Lower lobe of right lung (tissue), 2 donors: ENCODE data around the gene SLC24A3. TPM values are rescaled to one million over a fixed set of nuclear protein-coding genes. Genes with fewer than 3 reads are reported as not detected.

Experiments used
- ATAC-seq, 2 donors: fragments of 200-7000 bp; cut with Tn5 transposase; one replicate each; pipeline ENCODE4 v1.9.1; 2020 to 2022; ENCODE audit warnings: mild to moderate bottlenecking in 2 of 2, moderate library complexity in 2 of 2
- DNase-seq: peaks from one replicate; pipeline ENCODE4 v3.0.0-alpha.2; 2020
- H3K27ac ChIP-seq: fragments of 200-600 bp; one replicate; pipeline ENCODE4 v1.8.0; 2022
- H3K27me3 ChIP-seq: fragments of 200-600 bp; one replicate; pipeline ENCODE4 v1.8.0; 2022; ENCODE audit warnings: low read depth
- H3K36me3 ChIP-seq: fragments of 200-600 bp; one replicate; pipeline ENCODE4 v1.8.0; 2022; ENCODE audit warnings: mild to moderate bottlenecking
- H3K4me1 ChIP-seq: fragments of 200-600 bp; one replicate; pipeline ENCODE4 v1.8.0; 2022
- H3K4me3 ChIP-seq: fragments of 200-600 bp; one replicate; pipeline ENCODE4 v1.8.0; 2022; ENCODE audit warnings: mild to moderate bottlenecking
- H3K9me3 ChIP-seq: fragments of 200-600 bp; one replicate; pipeline ENCODE4 v1.8.0; 2022
- intact Hi-C: fragments of 100-400 bp; cut with DNase I; formaldehyde crosslinking; loops from one replicate; pipeline ENCODE4 v1.11.0; 2022
- total RNA-seq: library from RNA; stranded (reverse); fragmentation: NEBNext Ultra II Directional; extraction: Animal tissue kit (Norgen Biotek cat#: 25700); gene quantifications from one replicate; pipeline ENCODE4 v1.2.1, GENCODE V29; 2021
- TF ChIP-seq, protein P1 (sequence below): fragments of 200-600 bp; IDR thresholded peaks from one replicate; pipeline ENCODE4 v1.8.0; 2022; ENCODE audit warnings: antibody characterized with exemption, mild to moderate bottlenecking
- donor health status: DM: no; HTN: yes; CAD: no; lungs with severe emphysema.

SLC24A3 gene
- total RNA-seq, 1 donor from 2014 or later = 7.9 TPM

DNA sequence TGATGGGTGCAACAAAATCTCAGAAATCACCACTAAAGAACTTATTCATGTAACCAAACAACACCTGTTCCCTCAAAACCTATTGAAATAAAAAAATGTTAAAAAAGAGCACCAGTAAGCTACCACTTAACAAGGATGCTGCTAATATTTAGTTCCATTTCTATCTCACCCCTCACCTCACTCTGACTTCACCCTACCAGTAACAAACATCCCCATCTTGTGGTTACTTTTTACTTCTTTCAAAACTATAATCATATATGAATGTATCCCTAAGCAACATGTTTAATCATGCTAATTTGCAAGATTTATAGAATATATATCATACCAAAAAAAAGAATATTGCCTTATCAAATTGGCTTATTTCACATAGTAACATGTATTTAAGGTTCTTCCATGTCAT, 27.4 kb upstream of the SLC24A3 start:
- TF ChIP-seq, protein P1, sequence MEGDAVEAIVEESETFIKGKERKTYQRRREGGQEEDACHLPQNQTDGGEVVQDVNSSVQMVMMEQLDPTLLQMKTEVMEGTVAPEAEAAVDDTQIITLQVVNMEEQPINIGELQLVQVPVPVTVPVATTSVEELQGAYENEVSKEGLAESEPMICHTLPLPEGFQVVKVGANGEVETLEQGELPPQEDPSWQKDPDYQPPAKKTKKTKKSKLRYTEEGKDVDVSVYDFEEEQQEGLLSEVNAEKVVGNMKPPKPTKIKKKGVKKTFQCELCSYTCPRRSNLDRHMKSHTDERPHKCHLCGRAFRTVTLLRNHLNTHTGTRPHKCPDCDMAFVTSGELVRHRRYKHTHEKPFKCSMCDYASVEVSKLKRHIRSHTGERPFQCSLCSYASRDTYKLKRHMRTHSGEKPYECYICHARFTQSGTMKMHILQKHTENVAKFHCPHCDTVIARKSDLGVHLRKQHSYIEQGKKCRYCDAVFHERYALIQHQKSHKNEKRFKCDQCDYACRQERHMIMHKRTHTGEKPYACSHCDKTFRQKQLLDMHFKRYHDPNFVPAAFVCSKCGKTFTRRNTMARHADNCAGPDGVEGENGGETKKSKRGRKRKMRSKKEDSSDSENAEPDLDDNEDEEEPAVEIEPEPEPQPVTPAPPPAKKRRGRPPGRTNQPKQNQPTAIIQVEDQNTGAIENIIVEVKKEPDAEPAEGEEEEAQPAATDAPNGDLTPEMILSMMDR = no peak
- Histone ChIP-seq H3K4me3 (no peak overlapping the region), H3K27me3 (no peaks in the 10 kb centered on the region), H3K4me1 (no peaks in the 10 kb centered on the region), H3K9me3 (no peaks in the 10 kb centered on the region), H3K27ac (no peak overlapping the region), H3K36me3 (no peaks in the 10 kb centered on the region)
- DNase-seq = no peak
- no peak for ATAC-seq
- intact Hi-C loops = no loop called here

- Histone ChIP-seq H3K27ac (no peak overlapping the region), H3K4me3 (no peak overlapping the region), H3K36me3 (no peaks in the 10 kb centered on the region), H3K27me3 (no peaks in the 10 kb centered on the region), H3K4me1 (no peaks in the 10 kb centered on the region), H3K9me3 (no peaks in the 10 kb centered on the region)
- ATAC-seq = no peak
- intact Hi-C loops = no loop called here
- TF ChIP-seq, protein P1 = no peak
- DNase-seq = no peak
Measured at GRCh38 chr20:19193349-19193748, 19.1 kb upstream of the SLC24A3 start.

- Histone ChIP-seq H3K4me1 (peaks cover 9% of the 10 kb centered on the region), H3K36me3 (no peaks in the 10 kb centered on the region), H3K4me3 (no peak overlapping the region), H3K27ac (no peak overlapping the region), H3K27me3 (no peaks in the 10 kb centered on the region), H3K9me3 (no peaks in the 10 kb centered on the region)
- intact Hi-C loops = loop anchor here (5.0 to 10.0 kb wide), 2 partner anchors 379 to 456 kb away; no protein-coding TSS in a partner anchor
- peak; percentile 81 to 82 for ATAC-seq
- TF ChIP-seq, protein P1 = peak; percentile 89
- DNase-seq = peak; percentile 86
Measured at GRCh38 chr20:19205981-19206396, 6.5 kb upstream of the SLC24A3 start.

GRCh38 chr20:19207541-19207940, 4.9 kb upstream of the SLC24A3 start:
- TF ChIP-seq, protein P1 = no peak
- H3K9me3 ChIP-seq = no peaks in the 10 kb centered on the region
- H3K27me3 ChIP-seq = peaks cover 12% of the 10 kb centered on the region
- H3K36me3 ChIP-seq = no peaks in the 10 kb centered on the region
- intact Hi-C loops = loop anchor here (5.0 to 10.0 kb wide), 2 partner anchors 377 to 455 kb away; no protein-coding TSS in a partner anchor
- ATAC-seq (no peak), DNase-seq (no peak)
- no peak overlapping the region for H3K4me3 ChIP-seq
- no peak overlapping the region for H3K27ac ChIP-seq
- H3K4me1 ChIP-seq = peaks cover 19% of the 10 kb centered on the region

DNA sequence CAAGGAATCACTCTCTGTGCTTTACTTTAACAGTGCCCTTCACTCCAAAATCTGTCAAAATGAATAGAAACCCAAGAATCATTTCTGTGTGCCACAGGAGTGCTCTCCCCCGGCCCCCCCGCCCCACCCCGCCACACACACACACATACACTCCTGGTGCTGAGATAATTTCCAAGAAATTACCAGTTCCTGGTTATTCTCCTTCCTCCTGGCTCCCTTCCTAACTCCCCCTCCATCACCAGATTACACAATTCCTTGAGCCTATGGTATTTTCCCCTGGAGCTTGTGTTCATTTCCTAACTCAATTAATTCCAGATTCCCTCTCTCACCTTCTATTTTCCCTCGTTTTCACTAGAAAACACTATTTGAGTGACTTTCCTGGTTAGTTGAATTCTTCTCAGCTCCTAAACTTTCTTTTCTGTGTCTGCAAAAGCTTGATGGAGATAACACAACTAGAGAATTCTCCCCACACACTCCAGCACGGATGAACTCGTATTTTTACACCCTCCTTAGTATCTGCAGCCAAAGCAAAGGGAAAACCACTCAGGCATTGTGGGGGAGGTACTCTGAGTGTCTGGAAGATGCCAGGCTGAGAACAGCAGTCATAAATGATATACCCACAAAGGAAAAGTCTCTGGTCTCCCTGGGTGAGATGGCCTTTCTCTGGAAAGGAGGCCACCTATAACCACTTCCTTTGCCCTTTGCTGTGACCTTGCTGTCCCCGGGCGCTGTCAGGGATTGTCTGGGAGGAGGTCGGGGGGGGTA, 1.9 kb upstream of the SLC24A3 start:
- no peaks in the 10 kb centered on the region for H3K36me3 ChIP-seq
- ATAC-seq (peak; percentile 36 to 40), DNase-seq (no peak)
- no peaks in the 10 kb centered on the region for H3K9me3 ChIP-seq
- H3K27ac ChIP-seq = no peak overlapping the region
- intact Hi-C loops = no loop called here
- peaks cover 23% of the 10 kb centered on the region for H3K4me1 ChIP-seq
- H3K4me3 ChIP-seq = no peak overlapping the region
- peaks cover 12% of the 10 kb centered on the region for H3K27me3 ChIP-seq
- TF ChIP-seq, protein P1 = no peak
